HG03460 (cell line): ENCODE measurements around the gene RAB5A.
"Not testable (repeated sequence)": the region's sequence is repeated elsewhere in the genome, so short reads cannot be mapped to it uniquely, and the experiment has no call there.

Source experiments
- ATAC-seq: cut with Tn5 transposase; IDR thresholded peaks from one replicate; pipeline ENCODE4 v1.9.1; 2021; ENCODE audit not compliant: unreplicated experiment

Gene RAB5A

DNA sequence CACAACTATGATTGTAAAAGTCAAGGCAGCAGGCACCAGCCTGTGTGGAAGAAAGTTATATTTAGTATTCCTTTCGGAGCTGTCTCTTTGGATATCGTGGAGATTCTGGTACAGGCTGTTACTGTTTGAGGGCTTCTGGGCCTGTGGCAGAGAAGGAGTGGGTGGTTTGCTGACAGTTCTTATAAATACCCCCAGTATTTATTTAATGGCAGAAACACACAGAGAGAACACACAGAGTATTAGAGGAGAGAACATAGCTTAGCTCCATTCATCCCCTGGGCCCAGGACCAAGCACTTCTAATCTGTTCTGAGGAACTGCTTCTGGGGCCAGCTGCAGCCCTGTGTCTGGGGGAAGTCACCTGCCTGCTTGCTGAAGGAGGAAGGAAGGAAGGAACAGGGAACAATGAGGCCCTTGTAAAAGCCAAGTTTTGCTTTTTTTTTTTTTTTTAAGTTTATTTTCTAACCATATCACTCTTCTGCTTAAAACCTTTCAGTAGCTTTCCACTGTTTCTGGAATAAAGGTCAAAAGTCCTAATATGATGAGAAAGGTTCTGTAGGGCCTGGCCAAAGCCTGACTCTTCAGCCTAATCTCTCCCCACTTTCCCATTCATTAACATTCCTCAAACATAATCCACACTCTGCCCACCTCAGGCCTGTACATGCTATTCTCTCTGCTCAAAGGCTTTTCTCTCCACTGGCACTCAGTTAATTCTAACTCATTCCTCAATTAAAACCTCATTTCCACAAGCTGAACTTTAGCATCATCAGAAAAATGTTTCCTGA lies 76.9 kb downstream of the RAB5A start:
- no peak for ATAC-seq

DNA sequence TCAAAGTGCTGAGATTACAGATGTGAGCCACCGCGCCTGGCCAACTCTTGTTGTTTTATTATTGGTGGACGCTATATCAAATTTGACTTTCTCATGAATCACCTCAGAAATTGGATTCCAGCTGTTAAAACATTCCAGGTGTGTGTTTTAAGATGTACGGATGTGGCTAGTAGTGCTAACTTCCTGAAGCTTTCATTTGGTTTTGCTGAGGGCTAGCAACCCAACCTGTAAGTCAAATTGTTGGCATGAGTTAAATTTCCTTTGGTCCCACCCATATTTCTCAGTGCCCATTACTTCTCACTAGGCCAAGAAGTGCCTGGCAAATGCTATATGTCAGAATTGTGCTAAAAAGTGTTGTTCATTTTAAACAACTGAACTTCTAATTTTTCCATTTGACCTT lies 80.2 kb downstream of the RAB5A start:
- ATAC-seq: no peak

DNA sequence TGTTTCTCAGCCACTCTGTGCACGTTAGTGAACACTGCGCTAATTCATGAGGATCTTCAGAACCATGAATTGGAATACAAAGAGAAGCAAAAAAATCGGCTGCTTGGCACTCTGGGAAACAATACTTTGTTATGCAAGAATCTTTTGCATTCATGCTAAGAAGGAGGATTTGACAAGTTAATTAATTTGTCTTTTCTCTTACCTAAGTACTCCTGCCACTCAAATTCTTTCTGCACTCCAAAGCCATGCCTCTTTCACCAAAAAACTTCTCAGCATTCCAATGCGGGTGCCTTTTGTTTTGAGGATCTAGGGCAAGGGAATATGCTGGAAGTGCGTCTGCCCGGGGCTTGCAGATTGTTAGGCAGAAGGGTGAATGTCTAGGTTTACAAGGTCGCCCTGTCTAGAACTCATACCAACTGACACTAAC lies 82.0 kb downstream of the RAB5A start:
- no peak for ATAC-seq

DNA sequence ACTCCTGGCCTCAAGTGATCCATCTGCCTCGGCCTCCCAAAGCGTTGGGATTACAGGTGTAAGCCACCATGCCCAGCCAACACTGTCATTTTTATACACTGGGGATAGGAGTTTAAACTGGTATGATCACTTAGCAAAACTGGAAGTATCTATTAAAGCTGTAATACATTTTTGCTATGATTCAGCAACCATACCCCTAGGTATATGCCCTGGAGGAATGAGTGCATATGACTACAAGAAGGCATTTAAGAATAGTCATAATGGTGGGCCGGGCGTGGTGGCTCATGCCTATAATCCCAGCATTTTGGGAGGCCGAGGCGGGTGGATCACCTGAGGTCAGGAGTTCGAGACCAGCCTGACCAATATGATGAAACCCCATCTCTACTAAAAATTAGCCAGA lies 85.0 kb downstream of the RAB5A start:
- not testable (repeated sequence) for ATAC-seq
